Activated T-cell treated with anti-CD3 and anti-CD28 coated beads for 48 hours (primary cell): ENCODE data around the gene PGBD5.
A peak's percentile ranks its signal among the peaks of the same experiment; 100 is the strongest.

Experiments used
- DNase-seq: peaks from one replicate; pipeline ENCODE4 v3.0.0-alpha.2; 2020; ENCODE audit warnings: low read depth

Gene PGBD5

GRCh38 chr1:230321741-230322420 is 104.3 kb downstream of the PGBD5 start:
- DNase-seq = no peak

GRCh38 chr1:230321341-230321740 is 104.8 kb downstream of the PGBD5 start:
- no peak for DNase-seq

- no peak for DNase-seq
These were observed 105.3 kb downstream of the PGBD5 start for GRCh38 chr1:230320804-230321203.

- no peak for DNase-seq
These were observed 107.0 kb downstream of the PGBD5 start for GRCh38 chr1:230319014-230319747.

GRCh38 chr1:230317823-230318819 is 108.0 kb downstream of the PGBD5 start:
- no peak for DNase-seq

GRCh38 chr1:230316864-230317745 is 109.0 kb downstream of the PGBD5 start:
- DNase-seq = no peak

- DNase-seq = no peak
These were observed 111.0 kb downstream of the PGBD5 start for GRCh38 chr1:230315099-230315498.

GRCh38 chr1:230314142-230314470 is 112.0 kb downstream of the PGBD5 start:
- no peak for DNase-seq

GRCh38 chr1:230313453-230314141 is 112.5 kb downstream of the PGBD5 start:
- no peak for DNase-seq

GRCh38 chr1:230312676-230313075 is 113.5 kb downstream of the PGBD5 start:
- DNase-seq = no peak

- DNase-seq = peak; percentile 54
These were observed 115.6 kb downstream of the PGBD5 start for GRCh38 chr1:230310381-230311163.

- no peak for DNase-seq
These were observed 116.4 kb downstream of the PGBD5 start for GRCh38 chr1:230309646-230310177.

GRCh38 chr1:230308821-230309220 is 117.3 kb downstream of the PGBD5 start:
- no peak for DNase-seq

- DNase-seq = no peak
These were observed 118.1 kb downstream of the PGBD5 start for GRCh38 chr1:230308039-230308438.

GRCh38 chr1:230307213-230307612 is 118.9 kb downstream of the PGBD5 start:
- no peak for DNase-seq

GRCh38 chr1:230306169-230306568 is 120.0 kb downstream of the PGBD5 start:
- DNase-seq = peak; percentile 18

- DNase-seq = no peak
These were observed 122.3 kb downstream of the PGBD5 start for GRCh38 chr1:230303822-230304221.

GRCh38 chr1:230303069-230303468 is 123.1 kb downstream of the PGBD5 start:
- DNase-seq = no peak

GRCh38 chr1:230301822-230302221 is 124.3 kb downstream of the PGBD5 start:
- DNase-seq = no peak

GRCh38 chr1:230301322-230301721 is 124.8 kb downstream of the PGBD5 start:
- no peak for DNase-seq
